Measurements from ENCODE around the gene KIF6. TPM values are rescaled to one million over a fixed set of nuclear protein-coding genes. Genes with fewer than 3 reads are reported as not detected.

KIF6 gene
- total RNA-seq, 1 donor from 2014 or later: 0.43 TPM

DNA sequence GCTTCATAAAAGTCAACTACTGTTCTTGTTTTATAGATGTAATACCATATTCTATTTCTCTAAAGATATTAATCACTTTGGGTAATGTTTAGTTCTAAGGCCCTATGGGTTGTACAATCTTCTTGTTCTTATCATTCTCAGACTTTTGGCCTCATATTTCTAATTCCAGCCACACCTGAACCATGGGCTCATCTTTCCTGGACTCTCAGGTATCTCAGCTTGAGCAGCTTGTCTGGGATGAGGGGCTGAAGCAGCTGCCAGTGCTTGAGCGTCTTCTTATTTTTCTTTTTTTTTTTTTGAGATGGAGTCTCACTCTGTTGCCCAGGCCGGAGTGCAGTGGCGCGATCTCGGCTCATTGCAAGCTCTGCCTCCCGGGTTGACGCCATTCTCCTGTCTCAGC is 150.2 kb downstream of the KIF6 start:
- Histone ChIP-seq H3K27me3 (no peaks in the 10 kb centered on the region), H3K36me3 (no peaks in the 10 kb centered on the region), H3K9me3 (no peaks in the 10 kb centered on the region), H3K27ac (no peak overlapping the region), H3K4me1 (peaks cover 0 to 6% of the 10 kb centered on the region in 2 donors), H3K4me3 (no peak overlapping the region)
- TF ChIP-seq, protein P1, sequence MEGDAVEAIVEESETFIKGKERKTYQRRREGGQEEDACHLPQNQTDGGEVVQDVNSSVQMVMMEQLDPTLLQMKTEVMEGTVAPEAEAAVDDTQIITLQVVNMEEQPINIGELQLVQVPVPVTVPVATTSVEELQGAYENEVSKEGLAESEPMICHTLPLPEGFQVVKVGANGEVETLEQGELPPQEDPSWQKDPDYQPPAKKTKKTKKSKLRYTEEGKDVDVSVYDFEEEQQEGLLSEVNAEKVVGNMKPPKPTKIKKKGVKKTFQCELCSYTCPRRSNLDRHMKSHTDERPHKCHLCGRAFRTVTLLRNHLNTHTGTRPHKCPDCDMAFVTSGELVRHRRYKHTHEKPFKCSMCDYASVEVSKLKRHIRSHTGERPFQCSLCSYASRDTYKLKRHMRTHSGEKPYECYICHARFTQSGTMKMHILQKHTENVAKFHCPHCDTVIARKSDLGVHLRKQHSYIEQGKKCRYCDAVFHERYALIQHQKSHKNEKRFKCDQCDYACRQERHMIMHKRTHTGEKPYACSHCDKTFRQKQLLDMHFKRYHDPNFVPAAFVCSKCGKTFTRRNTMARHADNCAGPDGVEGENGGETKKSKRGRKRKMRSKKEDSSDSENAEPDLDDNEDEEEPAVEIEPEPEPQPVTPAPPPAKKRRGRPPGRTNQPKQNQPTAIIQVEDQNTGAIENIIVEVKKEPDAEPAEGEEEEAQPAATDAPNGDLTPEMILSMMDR (IDR thresholded peaks at IDR 0.05): no peak
- intact Hi-C loops (cut with DNase I): no loop called here
- DNase-seq (ENCODE audit: low spot score in 2 of 2): no peak

DNA sequence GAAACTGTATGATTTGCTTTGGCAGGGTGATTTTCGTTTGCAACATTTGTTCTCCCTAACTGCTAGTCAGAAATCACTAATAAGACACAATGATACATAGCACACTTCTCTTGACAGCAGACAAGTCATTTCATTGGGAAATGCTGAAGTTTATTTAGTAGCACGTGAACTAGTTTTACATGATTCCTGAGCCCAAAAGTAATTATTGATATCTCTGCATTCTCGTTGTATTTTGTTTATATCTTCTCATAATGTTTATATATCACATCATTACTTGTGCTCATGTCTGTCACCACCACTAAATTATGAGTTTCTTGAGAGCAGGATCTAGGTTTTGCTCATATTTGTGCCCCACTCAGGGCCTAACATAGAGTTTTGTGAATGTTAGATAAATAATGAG is 151.7 kb downstream of the KIF6 start:
- intact Hi-C loops (cut with DNase I): no loop called here
- H3K27me3 ChIP-seq: no peaks in the 10 kb centered on the region
- no peaks in the 10 kb centered on the region for H3K36me3 ChIP-seq
- TF ChIP-seq, protein P1 (IDR thresholded peaks at IDR 0.05): no peak
- no peak overlapping the region for H3K27ac ChIP-seq
- H3K4me3 ChIP-seq: no peak overlapping the region
- no peaks in the 10 kb centered on the region for H3K9me3 ChIP-seq
- DNase-seq (ENCODE audit: low spot score in 2 of 2): no peak
- H3K4me1 ChIP-seq: peaks cover 0 to 6% of the 10 kb centered on the region in 2 donors

DNA sequence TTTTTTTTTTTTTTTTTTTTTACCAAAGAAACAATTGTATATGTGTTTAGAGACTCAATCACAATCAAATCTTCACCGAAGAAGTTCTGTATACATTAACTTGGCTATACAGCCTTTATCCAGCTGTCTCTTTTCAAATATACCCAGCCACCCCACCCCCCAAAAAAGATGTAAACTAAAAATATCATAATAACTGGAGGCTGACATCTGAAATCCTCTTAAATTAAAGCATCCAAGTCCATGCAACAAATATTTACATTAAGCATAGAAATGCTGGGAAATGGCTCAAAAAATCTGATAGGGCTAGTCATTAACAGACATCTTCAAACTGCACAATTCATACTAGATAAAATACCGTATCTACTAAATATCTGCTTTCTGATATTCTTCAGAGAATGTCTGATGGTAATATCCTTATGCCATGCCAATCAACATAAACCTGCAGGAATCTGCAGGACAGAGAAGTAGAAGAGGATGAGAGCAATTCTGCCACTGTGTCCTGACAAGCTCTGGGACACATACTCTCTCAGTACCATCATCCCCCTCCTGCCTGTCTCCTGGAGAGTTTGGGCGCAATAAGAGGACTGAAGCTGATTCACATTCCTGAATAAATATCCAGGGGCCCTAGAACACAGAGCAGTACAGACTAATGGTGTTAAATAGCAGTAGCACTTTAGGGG is 152.4 kb downstream of the KIF6 start:
- Histone ChIP-seq H3K27ac (no peak overlapping the region), H3K4me3 (no peak overlapping the region), H3K9me3 (no peaks in the 10 kb centered on the region), H3K4me1 (peaks cover 0 to 3% of the 10 kb centered on the region in 2 donors), H3K27me3 (no peaks in the 10 kb centered on the region), H3K36me3 (no peaks in the 10 kb centered on the region)
- intact Hi-C loops (cut with DNase I): no loop called here
- DNase-seq (ENCODE audit: low spot score in 2 of 2): no peak
- TF ChIP-seq, protein P1 (IDR thresholded peaks at IDR 0.05): no peak

DNA sequence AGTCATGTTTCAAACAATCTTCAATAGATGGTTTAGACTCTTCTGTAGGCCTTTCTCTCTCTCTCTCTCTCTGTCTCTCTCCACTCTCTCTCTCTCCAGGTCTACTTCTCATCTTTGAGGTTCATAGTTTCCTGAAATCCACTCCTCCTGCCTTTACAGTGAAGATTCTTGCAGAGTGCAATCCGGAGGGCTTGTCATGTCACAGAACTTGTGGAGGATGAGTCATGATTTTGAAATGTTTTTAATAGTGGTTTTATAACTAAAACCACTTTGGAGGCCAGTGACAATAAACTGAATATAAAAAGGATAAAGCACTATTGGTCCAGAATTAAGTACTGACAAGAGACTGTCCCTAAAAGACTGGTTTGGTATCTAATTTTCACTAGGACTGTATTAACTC is 156.3 kb downstream of the KIF6 start:
- no peaks in the 10 kb centered on the region for H3K27me3 ChIP-seq
- H3K27ac ChIP-seq: no peak overlapping the region
- DNase-seq (ENCODE audit: low spot score in 2 of 2): no peak
- H3K4me3 ChIP-seq: no peak overlapping the region
- no peaks in the 10 kb centered on the region for H3K9me3 ChIP-seq
- no peaks in the 10 kb centered on the region for H3K4me1 ChIP-seq
- H3K36me3 ChIP-seq: no peaks in the 10 kb centered on the region
- TF ChIP-seq, protein P1 (IDR thresholded peaks at IDR 0.05): no peak
- intact Hi-C loops (cut with DNase I): no loop called here

DNA sequence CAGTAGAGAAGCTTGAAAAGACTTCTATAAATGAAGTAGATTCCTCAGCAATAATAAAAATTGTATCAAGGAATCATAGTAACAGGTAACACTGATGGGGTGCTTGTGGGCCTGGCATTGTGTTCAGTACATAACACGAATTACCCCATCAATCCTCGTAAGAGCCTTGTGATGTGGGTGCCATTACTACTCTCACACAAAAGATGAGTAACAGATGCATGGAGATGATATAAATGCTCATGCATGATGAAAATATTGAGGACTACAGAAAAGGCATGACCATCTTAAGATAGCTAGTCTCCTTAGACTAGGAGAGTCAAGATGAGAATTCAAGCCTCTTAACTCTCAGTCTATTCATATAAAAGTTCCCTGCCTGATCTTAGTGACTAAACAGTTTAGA is 158.1 kb downstream of the KIF6 start:
- H3K27me3 ChIP-seq: no peaks in the 10 kb centered on the region
- H3K4me3 ChIP-seq: no peak overlapping the region
- no peaks in the 10 kb centered on the region for H3K4me1 ChIP-seq
- TF ChIP-seq, protein P1 (IDR thresholded peaks at IDR 0.05): no peak
- no peak overlapping the region for H3K27ac ChIP-seq
- no peaks in the 10 kb centered on the region for H3K36me3 ChIP-seq
- no peak for DNase-seq (ENCODE audit: low spot score in 2 of 2)
- intact Hi-C loops (cut with DNase I): no loop called here
- no peaks in the 10 kb centered on the region for H3K9me3 ChIP-seq

DNA sequence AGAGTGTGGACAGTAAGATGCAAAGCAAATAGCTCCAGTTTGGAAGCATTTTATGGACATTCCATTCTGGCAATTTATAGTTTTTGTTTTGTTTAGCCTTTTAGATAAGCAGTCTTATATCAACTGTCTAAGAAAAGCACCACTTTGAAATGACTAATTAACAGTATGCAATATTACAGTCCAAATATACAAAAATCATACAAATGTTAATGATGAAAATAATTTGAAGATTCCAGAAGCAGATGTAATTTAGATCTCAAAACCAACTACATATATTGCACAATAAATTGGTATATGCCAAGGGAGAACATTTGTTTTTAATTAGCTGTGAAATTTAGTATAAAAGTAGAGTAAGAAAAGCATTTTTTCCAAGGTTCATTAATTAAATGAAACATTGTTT is 158.8 kb downstream of the KIF6 start:
- intact Hi-C loops (cut with DNase I): no loop called here
- no peaks in the 10 kb centered on the region for H3K27me3 ChIP-seq
- no peaks in the 10 kb centered on the region for H3K4me1 ChIP-seq
- TF ChIP-seq, protein P1 (IDR thresholded peaks at IDR 0.05): no peak
- H3K4me3 ChIP-seq: no peak overlapping the region
- no peak overlapping the region for H3K27ac ChIP-seq
- no peaks in the 10 kb centered on the region for H3K36me3 ChIP-seq
- H3K9me3 ChIP-seq: no peaks in the 10 kb centered on the region
- no peak for DNase-seq (ENCODE audit: low spot score in 2 of 2)

All from ascending aorta (tissue), 2 donors.